Measurements from ENCODE around the gene AKNA. TPM values are rescaled to one million over a fixed set of nuclear protein-coding genes. Genes with fewer than 3 reads are reported as not detected.

Gene AKNA
- total and polyA plus RNA-seq, 2 of the 8 experiments (the other 6 are each of a cell fraction or from before 2014, with no cell fraction given): 21.0 to 27.4 TPM

DNA sequence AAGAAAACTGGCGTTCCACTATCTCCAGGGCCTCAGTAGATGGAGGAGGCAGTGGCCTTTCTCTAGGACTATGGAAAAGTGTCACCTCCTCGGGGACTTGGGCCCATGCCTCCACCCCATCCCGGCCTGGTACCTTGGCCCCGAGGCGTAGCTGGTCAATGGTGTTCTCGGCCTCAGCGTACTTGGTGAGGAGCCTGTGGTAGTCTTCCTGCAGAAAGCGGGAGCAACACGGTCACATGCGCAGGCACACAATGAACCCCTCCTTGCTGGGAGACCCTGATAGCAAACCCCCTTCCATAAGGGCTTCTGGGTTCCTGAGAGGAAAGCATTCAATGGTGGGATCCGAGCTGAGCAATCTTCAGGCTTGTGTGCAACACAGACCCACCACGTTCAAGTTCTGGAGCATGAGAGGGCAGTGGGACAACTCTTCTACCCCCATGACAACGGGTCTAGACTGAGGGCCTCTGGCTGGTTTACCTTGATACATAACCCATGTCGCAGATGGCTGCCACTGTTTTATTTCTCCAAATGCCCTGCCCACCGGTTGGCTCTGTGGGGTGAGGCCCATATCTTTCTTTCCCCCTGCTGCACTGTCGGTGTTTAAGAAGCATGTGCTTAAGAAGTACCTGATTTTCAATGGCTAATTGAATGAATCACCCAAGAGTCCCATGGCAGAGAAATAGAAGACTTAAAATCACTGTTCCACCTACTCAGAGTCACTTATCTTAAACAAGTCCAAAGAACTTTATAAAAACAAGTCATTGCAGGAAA, 13.6 kb downstream of the AKNA start (continued):
- TF ChIP-seq, protein P1, sequence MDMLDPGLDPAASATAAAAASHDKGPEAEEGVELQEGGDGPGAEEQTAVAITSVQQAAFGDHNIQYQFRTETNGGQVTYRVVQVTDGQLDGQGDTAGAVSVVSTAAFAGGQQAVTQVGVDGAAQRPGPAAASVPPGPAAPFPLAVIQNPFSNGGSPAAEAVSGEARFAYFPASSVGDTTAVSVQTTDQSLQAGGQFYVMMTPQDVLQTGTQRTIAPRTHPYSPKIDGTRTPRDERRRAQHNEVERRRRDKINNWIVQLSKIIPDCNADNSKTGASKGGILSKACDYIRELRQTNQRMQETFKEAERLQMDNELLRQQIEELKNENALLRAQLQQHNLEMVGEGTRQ (IDR thresholded peaks at IDR 0.05; ENCODE audit: low read length): no peak
- TF ChIP-seq MAX (IDR thresholded peaks at IDR 0.05): no peak
- TF ChIP-seq CREB1 (IDR thresholded peaks at IDR 0.05): no peak
- TF ChIP-seq JUN (IDR thresholded peaks at IDR 0.05; ENCODE audit: low read depth, low read length): no peak
- no peak for TF ChIP-seq SIRT6 (IDR thresholded peaks at IDR 0.05; ENCODE audit: low read length)
- TF ChIP-seq, protein P2, sequence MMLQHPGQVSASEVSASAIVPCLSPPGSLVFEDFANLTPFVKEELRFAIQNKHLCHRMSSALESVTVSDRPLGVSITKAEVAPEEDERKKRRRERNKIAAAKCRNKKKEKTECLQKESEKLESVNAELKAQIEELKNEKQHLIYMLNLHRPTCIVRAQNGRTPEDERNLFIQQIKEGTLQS (IDR thresholded peaks at IDR 0.05; ENCODE audit: insufficient read depth, low read depth, low read length): no peak
- no peak for TF ChIP-seq GABPA (IDR thresholded peaks at IDR 0.05; ENCODE audit: borderline replicate concordance, insufficient read depth, low read length)
- TF ChIP-seq RAD21 (IDR thresholded peaks at IDR 0.05 in 1 of 2, conservative IDR thresholded peaks at IDR 0.05 in 1 of 2; ENCODE audit: low read depth in 2 of 2, low read length in 2 of 2): no peak
- no peak for TF ChIP-seq SIN3A (conservative IDR thresholded peaks at IDR 0.05 in 1 of 2, IDR thresholded peaks at IDR 0.05 in 1 of 2; ENCODE audit: low read depth in 1 of 2, low read length in 2 of 2)
